GM21367 (cell line): ENCODE data around the gene LRP1B.
"Not testable (repeated sequence)": the region's sequence is repeated elsewhere in the genome, so short reads cannot be mapped to it uniquely, and the experiment has no call there.

Experiments used
- ATAC-seq: cut with Tn5 transposase; IDR thresholded peaks from one replicate; pipeline ENCODE4 v1.9.1; 2021; ENCODE audit not compliant: unreplicated experiment

Gene LRP1B

GRCh38 chr2:141900826-141901225 lies 230.0 kb downstream of the LRP1B start:
- no peak for ATAC-seq

GRCh38 chr2:141899740-141900139 lies 231.1 kb downstream of the LRP1B start:
- ATAC-seq: no peak

- no peak for ATAC-seq
These were observed 241.0 kb downstream of the LRP1B start for GRCh38 chr2:141889788-141890187.

- ATAC-seq: no peak
These were observed 241.7 kb downstream of the LRP1B start for GRCh38 chr2:141888987-141889555.

- no peak for ATAC-seq
These were observed 243.5 kb downstream of the LRP1B start for GRCh38 chr2:141887363-141887762.

GRCh38 chr2:141878016-141878415 lies 252.8 kb downstream of the LRP1B start:
- no peak for ATAC-seq

- ATAC-seq: no peak
These were observed 258.7 kb downstream of the LRP1B start for GRCh38 chr2:141871913-141872634.

- no peak for ATAC-seq
These were observed 261.2 kb downstream of the LRP1B start for GRCh38 chr2:141869572-141869971.

- no peak for ATAC-seq
These were observed 266.9 kb downstream of the LRP1B start for GRCh38 chr2:141863964-141864363.

GRCh38 chr2:141856215-141856919 lies 274.4 kb downstream of the LRP1B start:
- no peak for ATAC-seq

- ATAC-seq: no peak
These were observed 282.6 kb downstream of the LRP1B start for GRCh38 chr2:141848191-141848590.

- ATAC-seq: no peak
These were observed 286.6 kb downstream of the LRP1B start for GRCh38 chr2:141844231-141844630.

- no peak for ATAC-seq
These were observed 295.7 kb downstream of the LRP1B start for GRCh38 chr2:141835103-141835502.

GRCh38 chr2:141828761-141829160 lies 302.1 kb downstream of the LRP1B start:
- ATAC-seq: no peak

GRCh38 chr2:141824790-141825189 lies 306.0 kb downstream of the LRP1B start:
- ATAC-seq: no peak

GRCh38 chr2:141820893-141821292 lies 309.9 kb downstream of the LRP1B start:
- ATAC-seq: no peak

GRCh38 chr2:141815320-141815719 lies 315.5 kb downstream of the LRP1B start:
- ATAC-seq: not testable (repeated sequence)

GRCh38 chr2:141814150-141814549 lies 316.7 kb downstream of the LRP1B start:
- ATAC-seq: no peak

GRCh38 chr2:141810148-141810547 lies 320.7 kb downstream of the LRP1B start:
- ATAC-seq: no peak

GRCh38 chr2:141806090-141806489 lies 324.7 kb downstream of the LRP1B start:
- no peak for ATAC-seq

GRCh38 chr2:141805302-141805701 lies 325.5 kb downstream of the LRP1B start:
- no peak for ATAC-seq

- ATAC-seq: no peak
These were observed 334.4 kb downstream of the LRP1B start for GRCh38 chr2:141796449-141796848.
